Smooth muscle cell (in vitro differentiated cells): ENCODE measurements around the gene PREX1. TPM values are rescaled to one million over a fixed set of nuclear protein-coding genes. Genes with fewer than 3 reads are reported as not detected.

Source experiments
- DNase-seq: peaks from one replicate; lab custom pipeline; 2025; ENCODE audit not compliant: unreplicated experiment; lab: John Stamatoyannopoulos, UW
- H2AFZ ChIP-seq: fragments of 200-600 bp; sonication (generic); 2 replicates; pipeline ENCODE4 v1.6.0; 2016; ENCODE audit warnings: antibody characterized with exemption, low read depth, mild to moderate bottlenecking
- H3F3A ChIP-seq: fragments of 200-600 bp; sonication (generic); 2 replicates; pipeline ENCODE4 v1.6.0; 2017; ENCODE audit warnings: antibody characterized with exemption, low read depth
- H3K27ac ChIP-seq: fragments of 200-600 bp; sonication (generic); 2 replicates; pipeline ENCODE4 v1.5.1; 2016; ENCODE audit warnings: low read depth, mild to moderate bottlenecking
- H3K27me3 ChIP-seq: fragments of 200-600 bp; sonication (generic); 2 replicates; pipeline ENCODE4 v1.6.1; 2016; ENCODE audit warnings: low read depth, mild to moderate bottlenecking
- H3K36me3 ChIP-seq: fragments of 200-600 bp; sonication (generic); 2 replicates; pipeline ENCODE4 v1.5.1; 2016; ENCODE audit warnings: low read depth
- H3K4me1 ChIP-seq: fragments of 200-600 bp; sonication (generic); 2 replicates; pipeline ENCODE4 v1.5.1; 2016; ENCODE audit warnings: low read depth
- H3K4me2 ChIP-seq: fragments of 200-600 bp; sonication (generic); 2 replicates; pipeline ENCODE4 v1.6.0; 2016; ENCODE audit warnings: mild to moderate bottlenecking
- H3K4me3 ChIP-seq: fragments of 200-600 bp; sonication (generic); 2 replicates; pipeline ENCODE4 v1.5.1; 2016; ENCODE audit warnings: mild to moderate bottlenecking
- H3K79me2 ChIP-seq: fragments of 200-600 bp; sonication (generic); 2 replicates; pipeline ENCODE4 v1.6.0; 2016; ENCODE audit warnings: low read depth, mild to moderate bottlenecking
- H3K9ac ChIP-seq: fragments of 200-600 bp; sonication (generic); 2 replicates; pipeline ENCODE4 v1.6.0; 2016; ENCODE audit warnings: low read depth
- H3K9me3 ChIP-seq: fragments of 200-600 bp; sonication (generic); replicated peaks from 2 replicates; pipeline ENCODE4 v1.5.1; 2016; ENCODE audit warnings: low read depth
- H4K20me1 ChIP-seq: fragments of 200-600 bp; sonication (generic); 2 replicates; pipeline ENCODE4 v1.6.0; 2016; ENCODE audit warnings: low read depth
- WGBS: methylation state at CpG from one replicate; pipeline ENCODE4 v1.1.7; 2016; ENCODE audit warnings: low lambda C conversion rate; 5-methylcytosine and 5-hydroxymethylcytosine counted together
- polyA plus RNA-seq: library from polyadenylated mRNA; unstranded; fragments of >200 nt; fragmentation: Nextera tagmentation; extraction: Ambion mirVana; gene quantifications from 2 replicates; pipeline ENCODE4 v1.2.1, GENCODE V29; 2016
- total RNA-seq: library from RNA; depleted of rRNA; stranded (reverse); fragments of >200 nt; gene quantifications from 2 replicates; pipeline ENCODE4 v1.2.3, GENCODE V29; 2014
- TF ChIP-seq, protein P1 (sequence below): fragments of 200-600 bp; sonication (generic); IDR thresholded peaks from 2 replicates; pipeline ENCODE4 v1.5.1; 2017; ENCODE audit warnings: borderline replicate concordance, mild to moderate bottlenecking, antibody characterized with exemption; ENCODE audit not compliant: insufficient read depth, poor library complexity, severe bottlenecking

The PREX1 gene
- total and polyA plus RNA-seq, 2 experiments from 2014 or later, result 0.04 to 0.30 TPM

DNA sequence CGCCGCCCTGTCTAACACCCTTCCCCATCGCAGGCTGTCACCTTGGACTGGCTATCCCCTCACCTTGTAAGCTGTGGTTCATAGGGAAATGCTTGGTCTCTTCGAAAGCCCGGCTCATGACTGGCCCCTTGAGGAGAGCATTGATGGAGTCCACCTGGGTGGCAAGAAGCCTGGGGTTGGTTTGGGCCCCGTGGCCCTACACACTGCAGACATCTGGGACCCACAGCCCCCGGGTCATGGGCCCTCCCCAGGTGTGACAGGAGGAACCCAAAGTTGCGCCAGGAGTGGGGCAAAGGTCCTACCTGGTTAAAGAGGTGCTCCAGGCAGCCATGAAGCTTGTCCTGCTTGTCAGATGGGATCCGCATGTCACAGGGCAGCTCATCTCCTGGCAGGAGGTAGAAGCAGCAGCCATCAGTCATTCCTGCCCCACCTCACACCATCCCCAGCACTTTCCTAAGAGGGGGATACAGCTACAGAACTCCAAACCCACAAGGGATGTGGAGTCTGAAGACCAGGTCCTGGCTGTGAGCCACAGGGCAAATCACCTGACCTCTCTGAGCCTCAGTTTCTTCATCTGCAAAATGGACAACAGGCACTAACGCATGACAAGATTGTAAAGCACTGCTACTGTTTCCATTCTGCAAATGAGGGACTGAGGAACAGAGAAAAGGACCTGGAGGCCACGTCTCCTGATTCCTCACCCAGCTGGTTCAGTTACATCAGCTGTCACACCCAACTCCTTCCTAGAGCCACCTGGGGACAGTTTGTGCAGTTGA is 185.5 kb downstream of the PREX1 start:
- TF ChIP-seq, protein P1, sequence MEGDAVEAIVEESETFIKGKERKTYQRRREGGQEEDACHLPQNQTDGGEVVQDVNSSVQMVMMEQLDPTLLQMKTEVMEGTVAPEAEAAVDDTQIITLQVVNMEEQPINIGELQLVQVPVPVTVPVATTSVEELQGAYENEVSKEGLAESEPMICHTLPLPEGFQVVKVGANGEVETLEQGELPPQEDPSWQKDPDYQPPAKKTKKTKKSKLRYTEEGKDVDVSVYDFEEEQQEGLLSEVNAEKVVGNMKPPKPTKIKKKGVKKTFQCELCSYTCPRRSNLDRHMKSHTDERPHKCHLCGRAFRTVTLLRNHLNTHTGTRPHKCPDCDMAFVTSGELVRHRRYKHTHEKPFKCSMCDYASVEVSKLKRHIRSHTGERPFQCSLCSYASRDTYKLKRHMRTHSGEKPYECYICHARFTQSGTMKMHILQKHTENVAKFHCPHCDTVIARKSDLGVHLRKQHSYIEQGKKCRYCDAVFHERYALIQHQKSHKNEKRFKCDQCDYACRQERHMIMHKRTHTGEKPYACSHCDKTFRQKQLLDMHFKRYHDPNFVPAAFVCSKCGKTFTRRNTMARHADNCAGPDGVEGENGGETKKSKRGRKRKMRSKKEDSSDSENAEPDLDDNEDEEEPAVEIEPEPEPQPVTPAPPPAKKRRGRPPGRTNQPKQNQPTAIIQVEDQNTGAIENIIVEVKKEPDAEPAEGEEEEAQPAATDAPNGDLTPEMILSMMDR, result no peak
- H3K27ac ChIP-seq, result no peak overlapping the region
- H3K9me3 ChIP-seq, result no peaks in the 10 kb centered on the region
- H3F3A ChIP-seq, result no peaks in the 10 kb centered on the region
- H3K79me2 ChIP-seq, result no peaks in the 10 kb centered on the region
- H4K20me1 ChIP-seq, result no peaks in the 10 kb centered on the region
- no peak overlapping the region for H2AFZ ChIP-seq
- no peak overlapping the region for H3K4me3 ChIP-seq
- no peak overlapping the region for H3K9ac ChIP-seq
- no peak for DNase-seq
- 92% methylated on average over 11 of the region's 11 CpGs for WGBS
- no peaks in the 10 kb centered on the region for H3K4me1 ChIP-seq
- H3K36me3 ChIP-seq, result no peaks in the 10 kb centered on the region
- H3K4me2 ChIP-seq, result no peak overlapping the region
- H3K27me3 ChIP-seq, result no peaks in the 10 kb centered on the region

DNA sequence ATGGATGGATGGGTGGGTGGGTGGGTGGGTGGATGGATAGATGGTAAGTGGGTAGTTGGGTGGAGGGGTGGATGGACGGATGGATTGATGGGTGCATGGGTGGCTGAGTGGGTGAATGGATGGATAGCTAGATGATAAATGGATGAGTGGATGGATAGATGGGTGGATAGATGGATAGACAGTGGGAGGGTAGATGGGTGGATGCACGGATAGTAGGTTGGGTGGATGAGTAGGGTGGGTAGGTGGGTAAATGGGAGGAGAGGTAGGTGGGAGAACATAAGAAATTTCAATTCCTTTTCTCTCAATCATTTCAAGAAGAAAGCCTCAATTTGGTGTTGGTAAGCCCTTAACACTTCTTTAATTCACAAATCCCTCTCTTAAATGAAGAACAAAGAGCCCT is 186.9 kb downstream of the PREX1 start:
- no peaks in the 10 kb centered on the region for H4K20me1 ChIP-seq
- no peak overlapping the region for H3K27ac ChIP-seq
- H3K79me2 ChIP-seq, result no peaks in the 10 kb centered on the region
- H3K4me3 ChIP-seq, result no peak overlapping the region
- 100% methylated on average over 2 of the region's 2 CpGs for WGBS
- no peaks in the 10 kb centered on the region for H3K27me3 ChIP-seq
- H3K9ac ChIP-seq, result no peak overlapping the region
- H3K4me1 ChIP-seq, result no peaks in the 10 kb centered on the region
- H3F3A ChIP-seq, result no peaks in the 10 kb centered on the region
- no peak overlapping the region for H2AFZ ChIP-seq
- H3K4me2 ChIP-seq, result no peak overlapping the region
- TF ChIP-seq, protein P1, result no peak
- no peaks in the 10 kb centered on the region for H3K36me3 ChIP-seq
- no peak for DNase-seq
- no peaks in the 10 kb centered on the region for H3K9me3 ChIP-seq

DNA sequence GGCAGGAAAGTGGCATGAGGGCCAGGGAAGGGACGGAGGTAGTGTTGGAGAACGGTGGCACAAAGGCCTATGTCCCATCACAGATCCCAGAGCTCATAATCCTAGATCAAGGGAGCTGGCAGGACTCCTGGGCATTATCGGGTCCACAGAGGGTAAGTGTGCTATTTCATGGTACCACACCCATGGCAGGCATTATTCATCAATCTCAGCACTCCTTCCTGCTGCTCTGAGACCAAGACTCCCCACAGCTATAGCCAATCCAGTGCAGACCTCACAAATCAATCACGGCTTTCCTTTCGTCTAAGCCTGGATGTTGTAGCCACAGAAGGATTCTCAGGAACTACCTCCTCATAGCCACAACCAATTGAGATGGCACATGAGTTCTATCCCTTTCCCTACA is 187.9 kb downstream of the PREX1 start:
- Histone ChIP-seq H3K79me2 (no peaks in the 10 kb centered on the region), H3K27ac (no peak overlapping the region), H3K36me3 (no peaks in the 10 kb centered on the region), H3K9ac (no peak overlapping the region), H3K4me1 (no peaks in the 10 kb centered on the region), H3K4me3 (no peak overlapping the region), H3K27me3 (no peaks in the 10 kb centered on the region), H3F3A (no peaks in the 10 kb centered on the region), H4K20me1 (no peaks in the 10 kb centered on the region), H2AFZ (no peak overlapping the region), H3K4me2 (no peak overlapping the region), H3K9me3 (no peaks in the 10 kb centered on the region)
- no peak for DNase-seq
- 97% methylated on average over 5 of the region's 5 CpGs for WGBS
- TF ChIP-seq, protein P1, result no peak

DNA sequence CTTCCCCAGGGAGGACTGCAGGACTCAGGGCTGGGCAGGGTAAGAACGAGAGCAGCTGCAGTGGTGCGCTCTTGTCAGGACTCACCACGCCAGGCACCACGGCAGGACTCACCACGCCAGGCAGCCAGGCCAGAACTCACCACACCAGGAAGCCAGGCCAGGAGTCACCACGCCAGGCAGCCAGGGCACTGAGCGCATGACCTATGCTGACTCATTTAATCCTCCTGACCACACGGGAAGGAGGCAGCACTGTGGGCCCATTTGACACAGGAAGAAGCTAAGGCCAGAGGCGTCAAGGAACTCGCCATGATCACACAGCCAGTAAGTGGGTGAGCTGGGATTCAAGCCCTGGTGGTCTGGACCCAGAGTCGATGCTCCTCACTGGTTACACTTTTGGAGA is 189.3 kb downstream of the PREX1 start:
- no peaks in the 10 kb centered on the region for H3F3A ChIP-seq
- no peaks in the 10 kb centered on the region for H3K9me3 ChIP-seq
- no peak for DNase-seq
- H3K27me3 ChIP-seq, result no peaks in the 10 kb centered on the region
- H3K36me3 ChIP-seq, result no peaks in the 10 kb centered on the region
- no peaks in the 10 kb centered on the region for H3K4me1 ChIP-seq
- TF ChIP-seq, protein P1, result no peak
- H3K27ac ChIP-seq, result no peak overlapping the region
- H3K9ac ChIP-seq, result no peak overlapping the region
- H2AFZ ChIP-seq, result no peak overlapping the region
- no peak overlapping the region for H3K4me2 ChIP-seq
- no peak overlapping the region for H3K4me3 ChIP-seq
- WGBS, result 70% methylated on average over 11 of the region's 11 CpGs
- no peaks in the 10 kb centered on the region for H3K79me2 ChIP-seq
- H4K20me1 ChIP-seq, result no peaks in the 10 kb centered on the region
